ENCODE data around the gene VTI1A. TPM values are rescaled to one million over a fixed set of nuclear protein-coding genes. Genes with fewer than 3 reads are reported as not detected.

Gene VTI1A
- total and polyA plus RNA-seq, 2 of the 8 experiments (the other 6 are each of a cell fraction or from before 2014, with no cell fraction given) = 6.0 to 20.0 TPM

DNA sequence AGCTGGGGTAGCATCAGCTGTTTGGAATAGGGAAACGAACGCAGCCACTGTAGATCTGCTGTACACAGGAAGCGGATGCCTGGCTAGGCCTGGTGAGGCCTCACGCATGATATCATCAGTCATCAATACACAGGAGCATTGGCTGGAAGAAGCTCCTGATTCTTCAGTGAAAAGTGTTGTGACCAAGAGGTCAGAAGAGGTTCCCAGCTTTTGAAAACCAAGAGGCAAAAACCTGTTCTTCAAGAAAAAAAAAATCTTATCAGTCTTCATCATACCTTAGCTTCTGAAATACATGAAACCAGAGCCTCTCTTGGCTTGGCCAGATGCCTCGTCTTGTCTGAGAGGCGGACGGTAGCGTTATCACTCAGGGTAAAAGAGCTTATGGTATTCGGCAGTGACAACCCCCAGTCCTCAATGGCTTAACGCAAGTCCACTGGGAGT, 363.7 kb downstream of the VTI1A start:
- Histone ChIP-seq H3K56ac (replicated peaks; ENCODE audit: insufficient read length, low read depth, low read length) (no peak overlapping the region), H2AK5ac (ENCODE audit: low read depth, low read length) (peak overlapping the region; percentile 92), H3K27me3 (replicated peaks in 1 of 4; ENCODE audit: control insufficient read depth in 3 of 4, extremely low read depth in 1 of 4, insufficient read depth in 3 of 4, low read length in 3 of 4) (peaks cover 0 to 5% (median 0%) of the 10 kb centered on the region in 4 experiments; a peak in 1 of 7 replicates), H3K27ac (ENCODE audit: low read depth, low read length) (no peak overlapping the region), H2BK5ac (ENCODE audit: low read depth, low read length) (peak overlapping the region; percentile 60; the same call in 1 of the 2 replicates), H3K23me2 (ENCODE audit: low read depth, low read length) (no peaks in the 10 kb centered on the region), H4K5ac (ENCODE audit: insufficient read length, low read depth, low read length) (no peak overlapping the region), H3K4me1 (replicated peaks in 1 of 4; ENCODE audit: control insufficient read depth in 3 of 4, insufficient read depth in 4 of 4, low read length in 3 of 4) (peaks cover 9 to 40% (median 29%) of the 10 kb centered on the region in 4 experiments), H3K4me3 (ENCODE audit: extremely low read depth in 1 of 4, insufficient read depth in 2 of 4, low read depth in 3 of 4, low read length in 4 of 4) (no peak overlapping the region), H2BK120ac (replicated peaks; ENCODE audit: low read depth, low read length) (peak overlapping the region; percentile 45), H3K79me1 (ENCODE audit: low read depth, low read length) (no peaks in the 10 kb centered on the region), H2BK12ac (ENCODE audit: low read depth, low read length) (peak overlapping the region; percentile 93), H3K14ac (ENCODE audit: insufficient read length) (no peak overlapping the region), H3K9ac (replicated peaks in 1 of 4; ENCODE audit: extremely low read depth in 1 of 4, low read depth in 3 of 4, low read length in 3 of 4) (no peak overlapping the region), H3K4me2 (ENCODE audit: insufficient read depth in 1 of 2, low read depth in 2 of 2, low read length in 2 of 2) (no peak overlapping the region), H3K36me3 (ENCODE audit: control insufficient read depth in 2 of 4, insufficient read depth in 4 of 4, low read length in 3 of 4) (no peaks in the 10 kb centered on the region; a peak in 1 of 8 replicates), H4K91ac (replicated peaks; ENCODE audit: insufficient read length, low read length) (peak overlapping the region; percentile 42), H3K9me3 (ENCODE audit: insufficient read depth in 2 of 2, low read depth in 1 of 2, low read length in 1 of 2) (no peaks in the 10 kb centered on the region), H3K4ac (replicated peaks; ENCODE audit: insufficient read length, low read depth, low read length) (peak overlapping the region; percentile 58), H2BK15ac (ENCODE audit: low read length) (peak overlapping the region; percentile 74), H4K8ac (ENCODE audit: extremely low read depth, insufficient read depth, low read length) (no peak overlapping the region; the same call in 1 of the 2 replicates), H3K18ac (ENCODE audit: extremely low read depth, low read length) (peak overlapping the region; percentile 68), H3K23ac (ENCODE audit: insufficient read length) (no peak overlapping the region), H2AFZ (ENCODE audit: low read length) (no peak overlapping the region), H2BK20ac (ENCODE audit: low read length) (0 out of 2 replicates have a peak overlapping the region, but pooled peaks have one; percentile 96), H3K79me2 (ENCODE audit: control insufficient read depth in 1 of 2, insufficient read depth in 2 of 2, low read length in 2 of 2) (no peaks in the 10 kb centered on the region), H4K20me1 (replicated peaks in 1 of 2; ENCODE audit: control insufficient read depth in 1 of 2, insufficient read depth in 2 of 2, low read length in 2 of 2) (no peaks in the 10 kb centered on the region)
- POLR2A ChIA-PET (ENCODE audit: partially characterized antibody) = interaction anchor here (1.3 to 3.5 kb wide), 5 partner anchors 14 to 148 kb away, joined by 3 to 16 read pairs (median 7); no protein-coding TSS in a partner anchor
- CTCF ChIA-PET (ENCODE audit: partially characterized antibody) = interaction anchor here (0.6 to 1.4 kb wide), 6 partner anchors 10 to 334 kb away, joined by 3 to 5 read pairs (median 3); no protein-coding TSS in a partner anchor
- WGBS, 2 experiments (ENCODE audit: extremely low coverage in 1 of 2, insufficient coverage in 1 of 2, insufficient read length in 1 of 2, insufficient replicate concordance in 2 of 2, low coverage in 1 of 2, low lambda C conversion rate in 2 of 2, missing lambda C conversion rate in 1 of 2) = 92% methylated on average over 10 of the region's 10 CpGs; no CpG with 5 or more reads in 1 of the 2 experiments
- TF ChIP-seq SIRT6 (IDR thresholded peaks at IDR 0.05; ENCODE audit: low read length) (no peak), TAF1 (IDR thresholded peaks at IDR 0.05; ENCODE audit: low read depth, low read length) (no peak), SAP30 (IDR thresholded peaks at IDR 0.05; ENCODE audit: insufficient read depth, insufficient replicate concordance, low read length) (no peak), CHD2 (IDR thresholded peaks at IDR 0.05; ENCODE audit: low read length) (no peak), JUN (IDR thresholded peaks at IDR 0.05; ENCODE audit: low read depth, low read length) (no peak), RBBP5 (IDR thresholded peaks at IDR 0.05; ENCODE audit: borderline replicate concordance, low read depth, low read length) (no peak), EGR1 (IDR thresholded peaks at IDR 0.05; ENCODE audit: borderline replicate concordance, low read depth, low read length) (no peak)
- DNase-seq (ENCODE audit: low read depth in 1 of 2, low spot score in 2 of 2) (no peak), FAIRE-seq (no peak)
